GM10266 (cell line): Measurements from ENCODE around the gene NXN.

Experiments
- DNase-seq: peaks from one replicate; pipeline ENCODE4 v3.0.0; 2012; ENCODE audit errors: extremely low spot score
- TF ChIP-seq, protein P1 (sequence below): IDR thresholded peaks from 2 replicates; pipeline ENCODE4 v1.5.1; 2012; ENCODE audit warnings: mild to moderate bottlenecking, low read depth; ENCODE audit not compliant: control insufficient read depth, insufficient read depth; ENCODE audit errors: missing control alignments

NXN gene

DNA sequence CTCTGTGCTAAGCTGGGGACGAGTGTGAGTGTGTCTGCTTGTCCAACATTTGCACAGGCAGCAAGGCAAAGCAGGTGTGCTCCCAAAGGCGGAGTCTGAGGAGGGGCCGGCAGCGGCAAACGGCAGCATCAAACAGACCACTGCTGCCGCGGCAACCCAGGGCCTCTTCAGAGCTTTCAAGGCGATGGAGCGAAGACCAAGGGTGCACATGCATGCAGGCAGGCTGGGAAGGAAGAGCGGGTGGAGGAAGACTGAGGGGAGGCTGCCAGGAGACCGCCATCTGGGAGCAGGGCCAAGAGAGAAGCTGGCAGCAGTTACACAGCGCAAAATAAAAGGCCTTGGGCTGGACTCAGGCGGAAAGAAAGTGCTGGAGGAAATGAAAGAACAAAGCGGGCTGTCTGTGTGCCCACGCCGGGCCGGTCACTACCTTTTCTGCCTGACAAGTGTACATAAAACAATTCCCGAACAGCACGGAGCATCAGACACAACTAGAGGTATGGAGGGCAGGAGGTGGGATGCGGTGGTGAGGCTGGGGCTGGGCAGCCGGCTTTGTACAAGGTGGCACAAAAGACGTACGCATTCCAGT, 25.9 kb upstream of the NXN start:
- DNase-seq: no peak
- TF ChIP-seq, protein P1, sequence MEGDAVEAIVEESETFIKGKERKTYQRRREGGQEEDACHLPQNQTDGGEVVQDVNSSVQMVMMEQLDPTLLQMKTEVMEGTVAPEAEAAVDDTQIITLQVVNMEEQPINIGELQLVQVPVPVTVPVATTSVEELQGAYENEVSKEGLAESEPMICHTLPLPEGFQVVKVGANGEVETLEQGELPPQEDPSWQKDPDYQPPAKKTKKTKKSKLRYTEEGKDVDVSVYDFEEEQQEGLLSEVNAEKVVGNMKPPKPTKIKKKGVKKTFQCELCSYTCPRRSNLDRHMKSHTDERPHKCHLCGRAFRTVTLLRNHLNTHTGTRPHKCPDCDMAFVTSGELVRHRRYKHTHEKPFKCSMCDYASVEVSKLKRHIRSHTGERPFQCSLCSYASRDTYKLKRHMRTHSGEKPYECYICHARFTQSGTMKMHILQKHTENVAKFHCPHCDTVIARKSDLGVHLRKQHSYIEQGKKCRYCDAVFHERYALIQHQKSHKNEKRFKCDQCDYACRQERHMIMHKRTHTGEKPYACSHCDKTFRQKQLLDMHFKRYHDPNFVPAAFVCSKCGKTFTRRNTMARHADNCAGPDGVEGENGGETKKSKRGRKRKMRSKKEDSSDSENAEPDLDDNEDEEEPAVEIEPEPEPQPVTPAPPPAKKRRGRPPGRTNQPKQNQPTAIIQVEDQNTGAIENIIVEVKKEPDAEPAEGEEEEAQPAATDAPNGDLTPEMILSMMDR: no peak

DNA sequence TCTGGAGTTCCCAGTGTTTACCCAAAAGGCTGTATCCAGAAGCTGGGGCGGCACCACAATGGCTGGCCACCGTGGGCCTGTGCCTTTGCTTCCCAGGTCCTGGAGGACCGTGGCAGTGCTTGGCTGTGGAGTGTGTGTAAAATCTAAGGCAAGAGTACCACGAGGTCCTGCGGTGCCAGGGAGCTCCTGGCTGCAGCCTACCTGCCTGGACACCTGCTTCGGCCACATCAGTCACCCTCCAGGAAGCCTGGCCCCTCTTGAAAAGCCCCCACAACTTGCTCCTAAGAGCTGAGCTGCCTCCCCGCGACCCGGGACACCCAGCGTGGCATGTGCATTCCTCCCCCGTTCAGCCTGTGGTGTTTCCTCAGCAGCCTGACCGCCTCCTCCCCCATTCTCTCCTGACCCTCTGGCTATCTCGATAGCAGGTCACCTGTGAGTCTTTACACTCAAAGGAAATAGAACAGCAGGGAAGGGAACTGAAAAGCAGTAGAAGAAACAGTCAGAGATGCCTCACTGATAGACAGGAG, 25.3 kb upstream of the NXN start:
- peak; percentile 23 for DNase-seq
- TF ChIP-seq, protein P1: no peak

DNA sequence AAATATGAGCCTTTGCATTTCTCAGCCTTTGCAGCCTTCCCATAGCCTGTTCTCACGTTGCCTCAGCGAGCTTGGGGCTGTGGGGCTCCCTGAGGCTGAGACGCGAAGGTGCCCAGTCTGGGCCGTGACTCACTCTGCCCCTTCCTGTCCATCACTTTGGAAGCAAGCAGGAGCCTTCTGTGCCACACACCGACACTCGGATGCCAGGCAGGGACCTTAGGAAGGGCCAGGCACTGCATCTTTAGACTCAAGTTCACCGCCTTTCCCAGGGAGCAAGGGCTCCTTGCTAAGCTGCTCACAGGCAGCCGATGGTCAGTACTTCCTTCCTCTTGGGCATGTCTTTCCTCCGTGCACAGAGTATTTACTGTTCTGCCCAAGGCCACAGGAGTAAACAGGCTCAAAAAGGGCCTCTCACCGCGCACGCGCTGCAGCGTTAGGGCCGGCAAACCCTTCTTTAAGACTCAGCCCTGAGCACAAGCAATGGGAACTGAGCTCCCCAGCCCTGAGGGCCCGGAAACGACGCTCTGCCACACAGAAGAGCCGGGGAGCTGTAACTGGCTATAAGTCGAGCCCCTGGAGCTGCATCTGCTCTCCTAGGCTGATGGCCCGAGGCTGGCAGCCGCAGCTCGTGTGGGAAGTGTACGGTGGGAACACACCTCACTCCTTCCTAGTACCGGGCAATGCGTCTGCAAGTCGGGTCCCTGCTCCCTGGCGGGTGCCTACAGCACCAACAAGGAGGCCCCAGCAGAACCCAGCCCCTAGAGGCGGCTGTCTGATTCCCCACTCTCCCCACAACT, 24.6 kb upstream of the NXN start:
- peak; percentile 14 for DNase-seq
- TF ChIP-seq, protein P1: no peak

DNA sequence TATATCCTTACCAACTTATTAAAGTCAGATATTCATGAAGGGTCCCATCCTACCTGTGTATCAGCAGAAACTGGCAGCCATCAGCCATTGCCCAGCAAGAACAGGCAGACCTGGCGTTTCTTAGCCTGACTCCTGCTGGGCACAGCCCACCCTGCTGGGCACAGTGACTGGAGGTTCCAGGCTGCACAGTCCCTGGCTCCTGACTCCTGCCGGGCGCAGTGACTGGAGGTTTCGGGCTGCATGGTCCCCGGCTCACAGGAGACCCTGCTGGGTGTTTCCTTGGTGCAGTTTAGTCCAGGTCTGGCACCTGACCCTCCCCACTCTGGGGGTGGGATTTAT, 24.0 kb upstream of the NXN start:
- TF ChIP-seq, protein P1: no peak
- DNase-seq: peak; percentile 10

DNA sequence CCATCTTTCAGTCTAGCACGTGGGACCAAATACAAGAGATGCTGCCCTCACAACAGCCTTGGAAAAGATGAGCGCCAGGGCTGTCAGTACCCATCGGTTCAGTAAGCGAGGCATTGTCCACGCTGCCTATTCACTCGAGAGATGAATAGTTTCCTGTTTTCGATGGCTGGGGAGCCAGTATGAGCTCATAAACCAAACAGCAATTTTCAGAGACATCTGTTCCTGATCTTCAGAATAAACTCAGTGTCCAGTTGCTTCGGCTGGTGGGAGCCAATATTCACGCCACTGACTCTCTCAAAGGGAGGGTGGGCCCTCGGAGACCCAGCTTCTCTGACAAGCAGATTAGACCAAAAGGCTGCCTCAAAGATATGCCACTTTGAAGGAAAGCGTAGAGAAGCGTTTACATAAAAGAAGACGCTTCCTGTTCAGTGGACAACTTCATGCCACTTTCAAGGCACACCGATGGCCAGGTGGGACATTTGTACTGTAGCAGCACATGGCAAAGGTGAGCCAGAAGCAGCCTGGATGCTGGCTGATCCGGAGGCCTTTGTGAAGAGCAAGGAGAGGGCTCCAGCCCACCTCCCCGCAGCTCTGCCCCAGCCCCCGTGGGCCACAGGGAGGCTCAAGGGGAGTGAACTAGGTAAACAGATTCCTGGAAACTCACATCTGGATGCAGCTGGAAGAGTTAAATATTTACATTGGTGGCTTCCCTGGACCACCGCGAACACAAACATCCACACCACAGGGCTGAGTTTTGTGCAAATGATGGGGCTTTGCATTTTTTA, 23.4 kb upstream of the NXN start:
- TF ChIP-seq, protein P1: no peak
- no peak for DNase-seq

DNA sequence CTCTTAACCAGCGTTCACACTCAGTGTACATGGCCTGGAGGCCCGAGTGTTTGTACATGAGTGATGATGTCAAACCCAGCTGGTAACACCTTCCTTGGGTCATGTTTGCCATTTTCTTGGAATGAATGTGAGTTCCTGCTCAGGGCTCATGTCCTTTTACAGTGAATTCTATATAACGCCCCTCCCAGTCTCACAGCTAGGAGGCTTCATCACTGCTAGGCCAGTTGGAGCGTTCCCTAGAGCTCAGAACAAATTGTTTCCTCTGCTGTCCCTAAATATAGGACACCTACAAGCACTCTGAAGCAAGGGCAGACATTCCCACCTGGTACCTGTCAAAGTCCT, 22.8 kb upstream of the NXN start:
- DNase-seq: no peak
- TF ChIP-seq, protein P1: no peak
